ACC112 (cell line): ENCODE results near the gene DDRGK1.

Experiments
- H2AFZ ChIP-seq: fragments of 200-600 bp; sonication (generic); one replicate; pipeline ENCODE4 v1.6.0; 2017; ENCODE audit warnings: antibody characterized with exemption, low read length; ENCODE audit not compliant: unreplicated experiment
- H3K27ac ChIP-seq: fragments of 200-600 bp; sonication (generic); 2 replicates; pipeline ENCODE4 v1.5.1; 2014; ENCODE audit warnings: low read depth, mild to moderate bottlenecking, antibody characterized with exemption, low read length, moderate library complexity
- H3K27me3 ChIP-seq: fragments of 200-600 bp; sonication (generic); 2 replicates; pipeline ENCODE4 v1.6.1; 2014; ENCODE audit warnings: mild to moderate bottlenecking, antibody characterized with exemption, low read length, moderate library complexity, mixed read lengths; ENCODE audit not compliant: insufficient read depth
- H3K36me3 ChIP-seq: fragments of 200-600 bp; sonication (generic); 2 replicates; pipeline ENCODE4 v1.6.1; 2016; ENCODE audit warnings: mild to moderate bottlenecking, antibody characterized with exemption, low read length, moderate library complexity, mixed read lengths; ENCODE audit not compliant: insufficient read depth
- H3K4me1 ChIP-seq: fragments of 200-600 bp; sonication (generic); one replicate; pipeline ENCODE4 v1.6.1; 2016; ENCODE audit warnings: low read length, mixed read lengths; ENCODE audit not compliant: insufficient read depth, unreplicated experiment, control insufficient read depth
- H3K4me3 ChIP-seq: fragments of 200-600 bp; sonication (generic); 2 replicates; pipeline ENCODE4 v1.5.1; 2014; ENCODE audit warnings: mild to moderate bottlenecking, low read depth, low read length
- H3K79me2 ChIP-seq: fragments of 200-600 bp; sonication (generic); one replicate; pipeline ENCODE4 v1.6.0; 2016; ENCODE audit warnings: low read length; ENCODE audit not compliant: control insufficient read depth, unreplicated experiment, insufficient read depth

DDRGK1 gene

GRCh38 chr20:3243718-3244358, 39.4 kb upstream of the DDRGK1 start:
- Histone ChIP-seq H3K27me3 (peaks cover 38% of the 10 kb centered on the region), H3K79me2 (no peaks in the 10 kb centered on the region), H3K4me3 (no peak overlapping the region), H2AFZ (no peak overlapping the region), H3K27ac (no peak overlapping the region), H3K4me1 (no peaks in the 10 kb centered on the region), H3K36me3 (no peaks in the 10 kb centered on the region)

DNA sequence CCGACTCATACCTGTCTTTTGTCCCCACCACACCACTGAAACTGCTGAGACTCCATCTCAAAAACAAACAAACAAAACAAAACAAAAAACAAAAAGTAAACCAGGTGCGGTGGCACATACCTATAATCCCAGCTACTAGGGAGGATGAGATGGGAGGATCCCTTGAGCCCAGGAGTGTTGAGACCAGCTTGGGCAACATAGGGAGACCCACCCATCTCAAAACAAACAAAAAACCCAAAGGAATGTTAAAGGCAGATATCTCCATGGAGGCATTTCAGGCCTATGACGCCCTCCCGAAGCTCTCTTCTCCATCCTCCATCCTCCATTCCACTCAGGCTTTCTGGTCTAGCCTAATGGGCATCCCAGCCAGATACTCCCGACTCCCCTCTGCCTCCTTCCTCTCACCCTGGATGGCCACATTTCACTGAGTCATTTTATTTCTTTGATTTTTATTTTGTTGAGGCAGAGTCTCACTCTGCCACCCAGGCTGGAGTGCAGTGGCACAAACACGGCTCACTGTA, 37.8 kb upstream of the DDRGK1 start:
- no peaks in the 10 kb centered on the region for H3K4me1 ChIP-seq

DNA sequence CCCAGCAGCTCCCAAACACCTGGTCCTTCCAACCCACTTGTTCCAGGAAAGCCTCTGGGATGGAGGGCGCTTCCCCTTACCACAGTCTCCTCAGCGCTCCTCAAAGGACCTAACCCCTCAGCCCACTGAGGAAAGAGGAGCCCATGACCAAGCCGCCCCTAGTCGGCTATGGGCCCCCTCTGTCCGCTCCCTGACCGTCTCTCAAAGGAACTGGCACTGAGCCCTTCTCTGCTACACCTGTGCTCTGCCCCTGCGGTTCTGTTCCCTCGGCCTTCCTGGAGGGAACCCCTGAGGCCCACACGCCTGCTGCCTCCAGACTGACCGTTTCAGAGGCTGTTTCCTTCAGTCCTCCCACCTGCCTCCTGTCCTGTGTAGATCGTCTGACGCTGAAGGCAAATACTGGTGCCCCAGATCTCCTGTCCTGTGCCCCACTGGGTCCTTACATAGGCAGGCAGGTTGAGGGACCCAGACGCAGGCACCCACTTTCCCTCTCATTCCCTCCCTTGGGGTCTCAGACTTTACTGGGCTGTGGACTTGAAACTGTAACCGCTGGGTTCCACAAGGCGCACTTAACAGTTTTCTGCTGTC, 36.4 kb upstream of the DDRGK1 start:
- H3K4me1 ChIP-seq = no peaks in the 10 kb centered on the region
- H3K36me3 ChIP-seq = no peaks in the 10 kb centered on the region
- H3K27me3 ChIP-seq = peaks cover 48% of the 10 kb centered on the region
- H3K79me2 ChIP-seq = no peaks in the 10 kb centered on the region
- H2AFZ ChIP-seq = no peak overlapping the region
- H3K4me3 ChIP-seq = no peak overlapping the region
- H3K27ac ChIP-seq = no peak overlapping the region

More for the DNA sequence above, 37.8 kb upstream of the DDRGK1 start:
- Histone ChIP-seq H3K4me3 (no peak overlapping the region), H3K79me2 (no peaks in the 10 kb centered on the region), H3K27me3 (peaks cover 40% of the 10 kb centered on the region), H3K27ac (no peak overlapping the region), H2AFZ (no peak overlapping the region), H3K36me3 (no peaks in the 10 kb centered on the region)

DNA sequence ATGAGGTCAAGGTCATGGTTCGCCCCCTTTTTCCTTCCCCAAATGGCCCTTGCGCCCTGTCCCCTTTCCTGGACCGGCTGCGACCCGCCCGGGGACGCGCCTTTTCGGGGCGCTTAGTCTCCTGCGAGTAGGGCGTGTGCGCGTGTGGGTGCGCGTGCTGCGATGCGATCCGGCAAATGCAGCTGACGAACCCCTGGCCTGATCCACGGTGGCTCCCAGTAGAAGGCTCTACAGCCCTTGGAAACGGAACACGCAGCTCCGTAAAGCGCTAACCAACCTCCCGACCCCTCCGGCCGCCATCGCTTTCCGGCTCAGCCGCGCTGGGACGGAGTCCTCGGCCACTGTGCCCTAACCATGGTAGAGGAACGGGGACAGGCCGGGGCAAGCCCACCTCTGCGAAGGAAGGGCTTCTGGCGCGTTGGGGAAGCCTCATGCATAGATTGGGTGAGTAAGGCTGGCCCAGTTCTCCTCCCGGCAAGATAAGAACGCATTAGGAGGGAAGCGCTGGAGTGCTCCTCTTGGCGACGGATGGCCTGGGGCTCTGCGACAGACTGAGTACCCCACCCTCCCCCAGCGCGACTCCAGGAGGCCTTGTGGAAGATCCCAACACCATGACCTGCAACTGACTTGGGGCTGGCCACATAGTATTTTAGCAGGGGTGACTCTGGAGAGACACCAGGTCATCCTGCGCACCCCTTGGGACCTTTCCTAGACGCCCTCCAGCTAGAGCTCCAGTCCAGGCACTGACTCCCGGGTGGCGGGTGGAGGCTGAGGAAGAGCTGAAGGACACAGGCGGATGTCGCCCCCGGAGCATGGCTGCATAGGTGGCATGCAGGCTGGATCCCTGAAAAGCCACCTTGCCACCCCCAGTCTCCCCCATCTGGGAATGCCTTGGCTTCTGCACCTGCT, 35.6 kb upstream of the DDRGK1 start:
- peaks cover 48% of the 10 kb centered on the region for H3K27me3 ChIP-seq
- H2AFZ ChIP-seq = peak overlapping the region; percentile 25
- no peaks in the 10 kb centered on the region for H3K4me1 ChIP-seq
- no peaks in the 10 kb centered on the region for H3K79me2 ChIP-seq
- no peak overlapping the region for H3K27ac ChIP-seq
- H3K4me3 ChIP-seq = peak overlapping the region; percentile 73
- H3K36me3 ChIP-seq = no peaks in the 10 kb centered on the region

- peaks cover 48% of the 10 kb centered on the region for H3K27me3 ChIP-seq
- no peaks in the 10 kb centered on the region for H3K79me2 ChIP-seq
- H3K4me1 ChIP-seq = no peaks in the 10 kb centered on the region
- H3K36me3 ChIP-seq = no peaks in the 10 kb centered on the region
- H3K4me3 ChIP-seq = peak within 1 kb of the TSS; percentile 73
- H2AFZ ChIP-seq = peak within 1 kb of the TSS; percentile 69
- H3K27ac ChIP-seq = no peak within 1 kb of the TSS
Measured at GRCh38 chr20:3239026-3239866, 34.8 kb upstream of the DDRGK1 start, which contains the start of gene SLC4A11. TSS of gene SLC4A11 (minus strand) at chr20:3239190. CDS start at chr20:3239137, 53 bp downstream.

DNA sequence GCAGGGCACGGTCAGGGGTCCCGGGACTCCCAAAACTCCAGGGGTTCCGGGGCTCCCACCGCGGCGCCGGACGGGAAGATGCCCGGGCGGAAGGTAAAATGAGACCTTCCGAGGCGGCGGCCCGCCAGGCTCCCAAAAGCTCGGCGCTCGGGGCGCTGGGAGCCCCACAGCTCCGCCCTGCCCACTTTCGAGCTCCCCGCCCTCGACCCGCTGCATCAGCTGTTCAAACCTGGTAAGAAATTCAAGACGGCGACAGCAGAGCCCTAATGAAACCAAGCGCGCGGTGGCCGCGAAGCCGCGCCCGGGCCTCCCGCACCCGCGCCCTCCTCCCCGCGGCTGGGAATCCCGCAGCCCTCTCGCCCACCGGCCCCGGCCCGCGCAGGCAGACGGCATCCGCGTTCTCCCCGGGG, 34.1 kb upstream of the DDRGK1 start:
- Histone ChIP-seq H3K4me3 (peak overlapping the region; percentile 73), H3K36me3 (no peaks in the 10 kb centered on the region), H3K27me3 (peaks cover 48% of the 10 kb centered on the region), H3K27ac (no peak overlapping the region), H3K79me2 (no peaks in the 10 kb centered on the region), H2AFZ (peak overlapping the region; percentile 9), H3K4me1 (no peaks in the 10 kb centered on the region)

- Histone ChIP-seq H2AFZ (peak overlapping the region; percentile 9), H3K27ac (no peak overlapping the region), H3K4me3 (peak overlapping the region; percentile 73), H3K27me3 (peaks cover 48% of the 10 kb centered on the region), H3K4me1 (no peaks in the 10 kb centered on the region), H3K79me2 (no peaks in the 10 kb centered on the region), H3K36me3 (no peaks in the 10 kb centered on the region)
Measured at GRCh38 chr20:3237958-3238615, 33.6 kb upstream of the DDRGK1 start.

DNA sequence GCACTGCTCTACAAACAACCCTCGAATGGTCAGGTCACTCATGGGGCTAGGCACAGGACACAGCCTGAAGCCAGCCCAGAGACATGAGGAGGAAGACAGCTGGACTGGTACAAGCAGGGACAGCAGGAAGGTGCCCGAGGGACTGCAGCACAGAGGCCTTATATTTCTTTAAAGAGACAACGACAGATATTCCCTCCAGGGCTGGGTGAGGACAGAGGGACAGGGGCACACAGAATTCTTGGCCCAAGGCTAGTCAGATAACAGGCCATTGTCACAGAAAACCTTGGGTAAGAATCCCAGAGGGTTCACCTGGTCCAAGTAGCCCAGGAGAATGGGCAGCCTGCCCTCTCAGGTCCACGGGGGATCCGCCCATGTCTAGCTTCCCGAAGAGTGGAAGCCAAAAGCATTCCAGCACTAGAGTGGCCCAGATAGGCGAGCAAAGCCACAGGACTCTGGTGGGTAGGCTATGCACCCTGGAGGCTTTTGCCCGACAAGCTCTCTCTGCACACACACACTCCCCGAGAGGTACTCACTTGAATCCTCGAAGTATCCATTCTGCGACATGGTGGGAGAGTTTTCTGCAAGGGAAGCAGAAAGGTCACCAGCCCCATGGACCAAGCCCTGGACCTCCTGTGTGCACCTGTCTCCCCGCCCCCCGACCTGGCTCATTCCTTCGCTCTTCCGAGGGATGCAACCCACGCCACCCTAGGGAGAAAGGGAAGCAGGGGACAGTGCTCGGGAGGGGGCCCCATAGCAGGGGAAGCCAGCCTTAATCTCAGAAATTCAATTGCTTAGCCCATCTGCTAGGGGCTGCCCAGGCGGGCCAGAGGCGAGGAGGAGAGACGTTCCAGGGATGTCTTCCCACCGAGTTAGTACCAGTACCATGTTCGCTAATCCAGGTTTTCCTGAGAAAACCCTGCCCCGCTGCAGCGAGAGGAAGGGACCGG, 32.8 kb upstream of the DDRGK1 start:
- no peaks in the 10 kb centered on the region for H3K36me3 ChIP-seq
- H3K4me3 ChIP-seq = 0 out of 2 replicates have a peak overlapping the region, but pooled peaks have one; percentile 73
- no peaks in the 10 kb centered on the region for H3K4me1 ChIP-seq
- H3K79me2 ChIP-seq = no peaks in the 10 kb centered on the region
- peaks cover 48% of the 10 kb centered on the region for H3K27me3 ChIP-seq
- H2AFZ ChIP-seq = no peak overlapping the region
- no peak overlapping the region for H3K27ac ChIP-seq
